ENCODE measurements around the gene PTPN5. TPM values are rescaled to one million over a fixed set of nuclear protein-coding genes. Genes with fewer than 3 reads are reported as not detected.

The PTPN5 gene
- total and polyA plus RNA-seq, 7 donors = 0.33 to 1.1 (median 0.54) TPM; not detected in 2

GRCh38 chr11:18748766-18749365, 42.7 kb downstream of the PTPN5 start:
- TF ChIP-seq EP300 (IDR thresholded peaks at IDR 0.05) = no peak
- TF ChIP-seq CTCF (IDR thresholded peaks at IDR 0.05) = no peak
- no peak for TF ChIP-seq POLR2A (IDR thresholded peaks at IDR 0.05)
- TF ChIP-seq POLR2AphosphoS5 (IDR thresholded peaks at IDR 0.05) = no peak

GRCh38 chr11:18745251-18745650, 46.3 kb downstream of the PTPN5 start:
- 84 to 85% methylated on average over 6 of the region's 6 CpGs for WGBS, 2 donors
- no peaks in the 10 kb centered on the region for H3K9me3 ChIP-seq
- no peaks in the 10 kb centered on the region for H3K27me3 ChIP-seq
- no peaks in the 10 kb centered on the region for H3K36me3 ChIP-seq
- no peak overlapping the region for H3K4me3 ChIP-seq
- intact Hi-C loops (cut with DNase I) = no loop called here
- TF ChIP-seq POLR2AphosphoS5 (IDR thresholded peaks at IDR 0.05) (no peak), CTCF (IDR thresholded peaks at IDR 0.05) (no peak), EP300 (IDR thresholded peaks at IDR 0.05) (no peak), POLR2A (IDR thresholded peaks at IDR 0.05) (no peak)
- no peak overlapping the region for H3K27ac ChIP-seq
- DNase-seq = no peak
- no peaks in the 10 kb centered on the region for H3K4me1 ChIP-seq

More at GRCh38 chr11:18748766-18749365, 42.7 kb downstream of the PTPN5 start:
- no peaks in the 10 kb centered on the region for H3K36me3 ChIP-seq
- no peaks in the 10 kb centered on the region for H3K9me3 ChIP-seq
- H3K27me3 ChIP-seq = no peaks in the 10 kb centered on the region
- H3K27ac ChIP-seq = no peak overlapping the region
- intact Hi-C loops (cut with DNase I) = no loop called here
- no peak for DNase-seq
- no peaks in the 10 kb centered on the region for H3K4me1 ChIP-seq
- WGBS, 2 donors = 87 to 88% methylated on average over 13 of the region's 13 CpGs
- H3K4me3 ChIP-seq = no peak overlapping the region

- TF ChIP-seq CTCF (IDR thresholded peaks at IDR 0.05) (no peak), POLR2AphosphoS5 (IDR thresholded peaks at IDR 0.05) (no peak), POLR2A (IDR thresholded peaks at IDR 0.05) (no peak), EP300 (IDR thresholded peaks at IDR 0.05) (no peak)
- Histone ChIP-seq H3K27ac (no peak overlapping the region), H3K4me1 (no peaks in the 10 kb centered on the region), H3K4me3 (no peak overlapping the region), H3K9me3 (no peaks in the 10 kb centered on the region), H3K36me3 (no peaks in the 10 kb centered on the region), H3K27me3 (no peaks in the 10 kb centered on the region)
- WGBS, 2 donors = 83 to 86% methylated on average over 15 of the region's 15 CpGs
- no peak for DNase-seq
- intact Hi-C loops (cut with DNase I) = no loop called here
Observed at GRCh38 chr11:18743900-18744514, 47.6 kb downstream of the PTPN5 start.

- no peaks in the 10 kb centered on the region for H3K36me3 ChIP-seq
- H3K27ac ChIP-seq = no peak overlapping the region
- no peaks in the 10 kb centered on the region for H3K9me3 ChIP-seq
- H3K4me3 ChIP-seq = no peak overlapping the region
- DNase-seq = no peak
- no peak for TF ChIP-seq POLR2AphosphoS5 (IDR thresholded peaks at IDR 0.05)
- no peak for TF ChIP-seq POLR2A (IDR thresholded peaks at IDR 0.05)
- no peak for TF ChIP-seq EP300 (IDR thresholded peaks at IDR 0.05)
- TF ChIP-seq CTCF (IDR thresholded peaks at IDR 0.05) = no peak
- no peaks in the 10 kb centered on the region for H3K4me1 ChIP-seq
- intact Hi-C loops (cut with DNase I) = no loop called here
- no peaks in the 10 kb centered on the region for H3K27me3 ChIP-seq
- 87 to 89% methylated on average over 10 of the region's 10 CpGs for WGBS, 2 donors
Observed at GRCh38 chr11:18743365-18743764, 48.2 kb downstream of the PTPN5 start.

Data from sigmoid colon (tissue), 7 donors.